Measurements from ENCODE around the gene THSD7A.

DNA sequence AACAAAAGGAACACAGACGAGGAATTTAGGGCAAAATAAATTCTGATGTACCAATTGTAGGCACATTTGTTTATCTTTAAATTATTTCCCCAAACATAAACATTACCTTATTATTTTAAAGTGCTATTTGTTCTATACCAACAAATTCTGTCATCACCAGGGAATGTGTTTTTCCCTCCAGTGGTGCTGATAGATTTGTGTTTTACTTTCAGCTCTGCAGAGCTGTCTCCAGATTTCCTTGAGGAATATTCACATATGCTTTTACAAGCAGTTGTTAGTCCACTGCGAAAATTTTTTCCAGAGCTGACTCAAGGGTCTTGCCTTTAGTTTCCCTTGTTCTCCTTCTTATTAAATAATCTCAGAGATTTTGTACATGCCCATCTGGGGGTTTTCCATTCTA lies 495.6 kb downstream of the THSD7A start:
- TF ChIP-seq, protein P1, sequence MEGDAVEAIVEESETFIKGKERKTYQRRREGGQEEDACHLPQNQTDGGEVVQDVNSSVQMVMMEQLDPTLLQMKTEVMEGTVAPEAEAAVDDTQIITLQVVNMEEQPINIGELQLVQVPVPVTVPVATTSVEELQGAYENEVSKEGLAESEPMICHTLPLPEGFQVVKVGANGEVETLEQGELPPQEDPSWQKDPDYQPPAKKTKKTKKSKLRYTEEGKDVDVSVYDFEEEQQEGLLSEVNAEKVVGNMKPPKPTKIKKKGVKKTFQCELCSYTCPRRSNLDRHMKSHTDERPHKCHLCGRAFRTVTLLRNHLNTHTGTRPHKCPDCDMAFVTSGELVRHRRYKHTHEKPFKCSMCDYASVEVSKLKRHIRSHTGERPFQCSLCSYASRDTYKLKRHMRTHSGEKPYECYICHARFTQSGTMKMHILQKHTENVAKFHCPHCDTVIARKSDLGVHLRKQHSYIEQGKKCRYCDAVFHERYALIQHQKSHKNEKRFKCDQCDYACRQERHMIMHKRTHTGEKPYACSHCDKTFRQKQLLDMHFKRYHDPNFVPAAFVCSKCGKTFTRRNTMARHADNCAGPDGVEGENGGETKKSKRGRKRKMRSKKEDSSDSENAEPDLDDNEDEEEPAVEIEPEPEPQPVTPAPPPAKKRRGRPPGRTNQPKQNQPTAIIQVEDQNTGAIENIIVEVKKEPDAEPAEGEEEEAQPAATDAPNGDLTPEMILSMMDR (CRISPR knock-in tag; IDR thresholded peaks at IDR 0.05), result no peak
- no peak for TF ChIP-seq SP140L (CRISPR knock-in tag; IDR thresholded peaks at IDR 0.05; ENCODE audit: borderline replicate concordance)
- TF ChIP-seq ZNF207 (IDR thresholded peaks at IDR 0.05; ENCODE audit: borderline replicate concordance), result no peak
- no peak for TF ChIP-seq NCOA2 (CRISPR knock-in tag; IDR thresholded peaks at IDR 0.05)
- TF ChIP-seq U2AF2 (IDR thresholded peaks at IDR 0.05; ENCODE audit: low read depth, low read length), result no peak
